Liver (tissue), 9 donors: ENCODE results near the gene GFPT2. TPM values are rescaled to one million over a fixed set of nuclear protein-coding genes. Genes with fewer than 3 reads are reported as not detected.

Source experiments
- DNase-seq: peaks from one replicate; pipeline ENCODE4 v3.0.0-alpha.2; 2017; ENCODE audit warnings: low spot score
- H3K27ac ChIP-seq, 2 donors: one replicate each; pipeline ENCODE4 v1.7.0; 2013; ENCODE audit warnings: inconsistent platforms in 2 of 2, low read length in 2 of 2, control low read depth in 1 of 2, low read depth in 1 of 2, mild to moderate bottlenecking in 1 of 2
- H3K27me3 ChIP-seq, 4 donors: one replicate each; pipeline versions ENCODE4 v1.6.1 to v1.7.0; 2013; ENCODE audit warnings: low read length in 3 of 4, inconsistent platforms in 1 of 4, mild to moderate bottlenecking in 1 of 4, moderate library complexity in 1 of 4; ENCODE audit not compliant: control insufficient read depth in 4 of 4, insufficient read depth in 4 of 4
- H3K36me3 ChIP-seq, 4 donors: one replicate each; pipeline versions ENCODE4 v1.6.1 to v1.7.0; 2013; ENCODE audit warnings: low read length in 3 of 4, mild to moderate bottlenecking in 3 of 4, low read depth in 1 of 4, moderate library complexity in 1 of 4; ENCODE audit not compliant: control insufficient read depth in 4 of 4, insufficient read depth in 3 of 4
- H3K4me1 ChIP-seq, 4 donors: one replicate each; pipeline versions ENCODE4 v1.6.1 to v1.7.0; 2013; ENCODE audit warnings: low read length in 3 of 4, mild to moderate bottlenecking in 3 of 4, moderate library complexity in 1 of 4; ENCODE audit not compliant: control insufficient read depth in 4 of 4, insufficient read depth in 4 of 4
- H3K4me3 ChIP-seq, 3 donors: one replicate each; pipeline versions ENCODE4 v1.6.1 to v1.7.0; 2013; ENCODE audit warnings: low read length in 3 of 3, control low read depth in 1 of 3, low read depth in 1 of 3, mild to moderate bottlenecking in 1 of 3
- H3K9ac ChIP-seq, 2 donors: one replicate each; pipeline ENCODE4 v1.7.0; 2013; ENCODE audit warnings: low read length in 2 of 2, mild to moderate bottlenecking in 2 of 2, moderate library complexity in 2 of 2, control low read depth in 1 of 2, low read depth in 1 of 2
- H3K9me3 ChIP-seq, 4 donors: one replicate each; pipeline versions ENCODE4 v1.6.1 to v1.7.0; 2013; ENCODE audit warnings: low read length in 3 of 4; ENCODE audit not compliant: control insufficient read depth in 4 of 4
- EGR1 ChIP-seq, 2 donors: IDR thresholded peaks; 2 replicates each; pipeline ENCODE4 v1.6.1; 2016 to 2018; ENCODE audit warnings: antibody characterized with exemption in 2 of 2, low read depth in 2 of 2
- FOXA1 ChIP-seq: IDR thresholded peaks from 2 replicates; pipeline ENCODE4 v1.6.1; 2016; ENCODE audit warnings: antibody characterized with exemption
- FOXA2 ChIP-seq: IDR thresholded peaks from 2 replicates; pipeline ENCODE4 v1.6.1; 2016; ENCODE audit warnings: antibody characterized with exemption
- GABPA ChIP-seq, 2 donors: IDR thresholded peaks in 1 of 2; conservative IDR thresholded peaks in 1 of 2; 2 replicates each; pipeline ENCODE4 v1.6.1; 2016; ENCODE audit warnings: antibody characterized with exemption in 2 of 2, mild to moderate bottlenecking in 1 of 2, moderate library complexity in 1 of 2
- HNF4A ChIP-seq, 2 donors: conservative IDR thresholded peaks; 2 replicates each; pipeline ENCODE4 v1.6.1; 2016; ENCODE audit warnings: antibody characterized with exemption in 2 of 2, mild to moderate bottlenecking in 2 of 2
- HNF4G ChIP-seq: IDR thresholded peaks from 2 replicates; pipeline ENCODE4 v1.6.1; 2016; ENCODE audit warnings: antibody characterized with exemption
- JUND ChIP-seq, 2 donors: IDR thresholded peaks; 2 replicates each; pipeline ENCODE4 v1.6.1; 2016; ENCODE audit warnings: antibody characterized with exemption in 2 of 2
- NR2F2 ChIP-seq: IDR thresholded peaks from 2 replicates; pipeline ENCODE4 v1.6.1; 2016; ENCODE audit warnings: antibody characterized with exemption
- RAD21 ChIP-seq, 2 donors: IDR thresholded peaks; 2 replicates each; pipeline ENCODE4 v1.6.1; 2016; ENCODE audit warnings: antibody characterized with exemption in 2 of 2, mild to moderate bottlenecking in 2 of 2
- RXRA ChIP-seq, 2 donors: IDR thresholded peaks; 2 replicates each; pipeline ENCODE4 v1.6.1; 2017 to 2018; ENCODE audit warnings: antibody characterized with exemption in 2 of 2, mild to moderate bottlenecking in 1 of 2
- SP1 ChIP-seq: IDR thresholded peaks from 2 replicates; pipeline ENCODE4 v1.6.1; 2018; ENCODE audit warnings: antibody characterized with exemption, mild to moderate bottlenecking
- TAF1 ChIP-seq: conservative IDR thresholded peaks from 2 replicates; pipeline ENCODE4 v1.6.1; 2016; ENCODE audit warnings: antibody characterized with exemption, mild to moderate bottlenecking
- YY1 ChIP-seq: IDR thresholded peaks from 2 replicates; pipeline ENCODE4 v1.6.1; 2016; ENCODE audit warnings: antibody characterized with exemption, mild to moderate bottlenecking
- WGBS: extraction: QIAGEN DNeasy Blood & Tissue Kit; methylation state at CpG from one replicate; pipeline ENCODE4 v1.1.7; 2013; 5-methylcytosine and 5-hydroxymethylcytosine counted together
- polyA plus RNA-seq, 2 donors: library from polyadenylated mRNA; stranded (reverse) in 1 of 2; unstranded in 1 of 2; fragments of 200-250 nt in 1 of 2; fragments of >200 nt in 1 of 2; fragmentation: Nextera tagmentation in 1 of 2; extraction: Ambion mirVana in 1 of 2; gene quantifications; one replicate each; pipeline versions ENCODE4 v1.2.1 to v1.2.3, GENCODE V29; 2013 to 2015
- total RNA-seq, 2 donors: library from RNA; depleted of rRNA; stranded (reverse); fragments of >200 nt; gene quantifications; one replicate each; pipeline ENCODE4 v1.2.3, GENCODE V29; 2014
- TF ChIP-seq, protein P1 (sequence below): IDR thresholded peaks from 2 replicates; pipeline ENCODE4 v1.6.1; 2016; ENCODE audit warnings: antibody characterized with exemption, mild to moderate bottlenecking
- TF ChIP-seq, protein P2 (sequence below): IDR thresholded peaks from 2 replicates; pipeline ENCODE4 v1.6.1; 2016; ENCODE audit warnings: antibody characterized with exemption
- TF ChIP-seq, protein P3 (sequence below): IDR thresholded peaks from 2 replicates; pipeline ENCODE4 v1.6.1; 2016; ENCODE audit warnings: antibody characterized with exemption
- donor health status: healthy.
- donor health status: healthy.
- donor health status: healthy.
- donor health status: healthy.
- donor health status: healthy.

Gene GFPT2
- total and polyA plus RNA-seq, 4 donors = 0.32 to 1.8 (median 0.54) TPM

DNA sequence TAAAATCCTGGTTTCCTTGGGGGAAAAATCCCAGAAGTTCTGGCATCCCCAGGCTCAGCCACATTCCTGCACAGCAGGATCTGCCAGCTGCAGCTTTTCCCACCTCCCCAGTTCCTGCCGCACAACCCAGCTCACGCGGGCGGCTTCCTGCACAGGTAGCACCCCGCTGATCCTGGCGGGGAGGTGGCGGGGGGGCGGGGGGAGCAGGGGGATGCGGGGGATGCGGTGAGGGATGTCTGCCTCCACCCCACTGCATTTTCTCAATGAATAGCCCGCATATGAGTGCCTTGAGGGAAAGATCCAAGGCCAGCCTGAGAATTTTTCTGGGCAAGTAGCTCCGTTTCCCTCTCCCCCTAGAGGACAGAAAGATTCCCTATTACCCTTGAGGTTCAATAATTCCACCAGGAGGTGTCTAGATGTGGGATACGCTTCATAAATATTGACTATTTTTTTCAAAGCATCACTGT is 21.1 kb downstream of the GFPT2 start:
- no peak overlapping the region for H3K9ac ChIP-seq
- DNase-seq = no peak
- no peaks in the 10 kb centered on the region for H3K36me3 ChIP-seq
- no peak overlapping the region for H3K27ac ChIP-seq
- no peaks in the 10 kb centered on the region for H3K9me3 ChIP-seq
- WGBS = 16% methylated on average over 13 of the region's 13 CpGs
- no peak overlapping the region for H3K4me3 ChIP-seq
- TF ChIP-seq, protein P1, sequence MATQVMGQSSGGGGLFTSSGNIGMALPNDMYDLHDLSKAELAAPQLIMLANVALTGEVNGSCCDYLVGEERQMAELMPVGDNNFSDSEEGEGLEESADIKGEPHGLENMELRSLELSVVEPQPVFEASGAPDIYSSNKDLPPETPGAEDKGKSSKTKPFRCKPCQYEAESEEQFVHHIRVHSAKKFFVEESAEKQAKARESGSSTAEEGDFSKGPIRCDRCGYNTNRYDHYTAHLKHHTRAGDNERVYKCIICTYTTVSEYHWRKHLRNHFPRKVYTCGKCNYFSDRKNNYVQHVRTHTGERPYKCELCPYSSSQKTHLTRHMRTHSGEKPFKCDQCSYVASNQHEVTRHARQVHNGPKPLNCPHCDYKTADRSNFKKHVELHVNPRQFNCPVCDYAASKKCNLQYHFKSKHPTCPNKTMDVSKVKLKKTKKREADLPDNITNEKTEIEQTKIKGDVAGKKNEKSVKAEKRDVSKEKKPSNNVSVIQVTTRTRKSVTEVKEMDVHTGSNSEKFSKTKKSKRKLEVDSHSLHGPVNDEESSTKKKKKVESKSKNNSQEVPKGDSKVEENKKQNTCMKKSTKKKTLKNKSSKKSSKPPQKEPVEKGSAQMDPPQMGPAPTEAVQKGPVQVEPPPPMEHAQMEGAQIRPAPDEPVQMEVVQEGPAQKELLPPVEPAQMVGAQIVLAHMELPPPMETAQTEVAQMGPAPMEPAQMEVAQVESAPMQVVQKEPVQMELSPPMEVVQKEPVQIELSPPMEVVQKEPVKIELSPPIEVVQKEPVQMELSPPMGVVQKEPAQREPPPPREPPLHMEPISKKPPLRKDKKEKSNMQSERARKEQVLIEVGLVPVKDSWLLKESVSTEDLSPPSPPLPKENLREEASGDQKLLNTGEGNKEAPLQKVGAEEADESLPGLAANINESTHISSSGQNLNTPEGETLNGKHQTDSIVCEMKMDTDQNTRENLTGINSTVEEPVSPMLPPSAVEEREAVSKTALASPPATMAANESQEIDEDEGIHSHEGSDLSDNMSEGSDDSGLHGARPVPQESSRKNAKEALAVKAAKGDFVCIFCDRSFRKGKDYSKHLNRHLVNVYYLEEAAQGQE = no peak
- TF ChIP-seq TAF1 (no peak), HNF4G (no peak), NR2F2 (no peak), HNF4A (conservative IDR thresholded peaks at IDR 0.05) (no peak), YY1 (no peak), GABPA (IDR thresholded peaks at IDR 0.05 in 1 of 2, conservative IDR thresholded peaks at IDR 0.05 in 1 of 2) (no peak)
- TF ChIP-seq, protein P2, sequence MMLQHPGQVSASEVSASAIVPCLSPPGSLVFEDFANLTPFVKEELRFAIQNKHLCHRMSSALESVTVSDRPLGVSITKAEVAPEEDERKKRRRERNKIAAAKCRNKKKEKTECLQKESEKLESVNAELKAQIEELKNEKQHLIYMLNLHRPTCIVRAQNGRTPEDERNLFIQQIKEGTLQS = no peak
- TF ChIP-seq, protein P3, sequence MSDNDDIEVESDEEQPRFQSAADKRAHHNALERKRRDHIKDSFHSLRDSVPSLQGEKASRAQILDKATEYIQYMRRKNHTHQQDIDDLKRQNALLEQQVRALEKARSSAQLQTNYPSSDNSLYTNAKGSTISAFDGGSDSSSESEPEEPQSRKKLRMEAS = no peak
- peaks cover 0 to 2% (median 0%) of the 10 kb centered on the region in 4 donors for H3K27me3 ChIP-seq
- H3K4me1 ChIP-seq = no peaks in the 10 kb centered on the region

DNA sequence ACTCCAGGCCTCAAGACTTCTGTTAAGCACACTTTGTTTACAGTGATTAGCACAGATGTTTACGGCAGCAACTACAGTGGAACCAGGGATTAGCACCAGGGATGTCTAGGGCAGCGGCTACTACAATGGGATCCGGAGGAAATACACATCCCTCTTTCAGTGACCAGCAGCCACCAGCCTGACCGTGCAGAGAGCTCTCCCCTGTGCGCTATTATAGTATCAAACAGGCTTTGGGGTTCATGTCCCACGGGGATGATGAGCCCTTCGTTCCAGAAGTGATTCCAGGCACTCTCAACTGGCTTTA is 21.5 kb downstream of the GFPT2 start:
- no peak for TF ChIP-seq SP1
- TF ChIP-seq, protein P3 = no peak
- no peak for TF ChIP-seq JUND (IDR thresholded peaks at IDR 0.05)
- no peaks in the 10 kb centered on the region for H3K36me3 ChIP-seq
- DNase-seq = no peak
- H3K4me1 ChIP-seq = no peaks in the 10 kb centered on the region
- no peak overlapping the region for H3K9ac ChIP-seq
- H3K27me3 ChIP-seq = peaks cover 0 to 2% (median 0%) of the 10 kb centered on the region in 4 donors
- no peak overlapping the region for H3K4me3 ChIP-seq
- H3K27ac ChIP-seq = no peak overlapping the region
- no peaks in the 10 kb centered on the region for H3K9me3 ChIP-seq
- WGBS = 27% methylated on average over 7 of the region's 7 CpGs

DNA sequence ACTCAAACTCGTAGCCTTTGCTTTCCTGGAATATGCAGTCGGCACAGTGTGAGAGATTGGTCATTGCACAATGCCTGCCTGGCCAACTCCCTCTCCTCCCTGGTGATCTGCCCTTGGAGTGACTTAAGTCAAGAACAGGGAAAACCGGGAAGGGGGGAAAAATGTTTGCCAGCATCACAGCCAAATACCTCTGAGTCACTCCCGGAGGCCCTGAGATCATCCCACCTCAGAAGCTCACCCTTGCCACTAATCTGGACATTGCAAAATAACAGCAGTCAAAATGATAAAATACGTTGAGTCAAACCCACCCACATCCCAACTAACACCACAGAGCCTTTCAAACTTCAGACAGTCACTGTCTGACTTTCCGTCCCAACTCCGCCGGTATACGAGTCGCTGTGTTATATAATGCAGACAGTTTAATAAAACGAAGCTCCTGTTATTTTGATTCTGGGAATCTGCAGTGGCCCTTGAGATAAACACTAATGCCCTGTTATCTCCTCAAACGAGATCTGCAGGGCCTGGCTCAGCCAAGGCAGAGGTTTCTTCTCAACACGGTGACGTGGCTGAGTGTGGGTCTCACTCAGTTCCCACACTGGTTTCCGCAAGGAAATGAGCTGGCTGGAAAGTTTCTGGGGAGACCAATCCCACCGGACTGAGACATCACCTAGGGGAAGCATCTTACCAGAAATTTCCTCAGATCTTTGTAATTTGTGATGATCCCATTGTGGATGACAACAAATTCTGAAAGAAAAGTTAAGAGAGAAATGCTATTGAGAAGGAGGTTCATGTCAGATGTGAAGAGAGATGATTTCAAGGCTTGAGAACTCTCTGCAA is 22.1 kb downstream of the GFPT2 start:
- DNase-seq = no peak
- Histone ChIP-seq H3K36me3 (no peaks in the 10 kb centered on the region), H3K9ac (no peak overlapping the region), H3K4me1 (no peaks in the 10 kb centered on the region), H3K4me3 (no peak overlapping the region), H3K9me3 (no peaks in the 10 kb centered on the region), H3K27me3 (peaks cover 0 to 2% (median 0%) of the 10 kb centered on the region in 4 donors), H3K27ac (no peak overlapping the region)
- WGBS = 53% methylated on average over 16 of the region's 16 CpGs
- no peak for TF ChIP-seq RXRA (IDR thresholded peaks at IDR 0.05)
- no peak for TF ChIP-seq HNF4G
- TF ChIP-seq GABPA (IDR thresholded peaks at IDR 0.05 in 1 of 2, conservative IDR thresholded peaks at IDR 0.05 in 1 of 2) = no peak
- TF ChIP-seq NR2F2 = no peak
- no peak for TF ChIP-seq YY1
- TF ChIP-seq, protein P3 = no peak
- no peak for TF ChIP-seq TAF1
- TF ChIP-seq, protein P1 = no peak
- TF ChIP-seq SP1 = no peak
- TF ChIP-seq FOXA1 = no peak
- no peak for TF ChIP-seq RAD21 (IDR thresholded peaks at IDR 0.05)
- TF ChIP-seq EGR1 (IDR thresholded peaks at IDR 0.05; ENCODE audit: low read depth in 2 of 2) = no peak
- TF ChIP-seq JUND (IDR thresholded peaks at IDR 0.05) = no peak
- no peak for TF ChIP-seq HNF4A (conservative IDR thresholded peaks at IDR 0.05)
- no peak for TF ChIP-seq FOXA2
- TF ChIP-seq, protein P2 = no peak
